ENCODE data around the gene DCTN3. TPM values are rescaled to one million over a fixed set of nuclear protein-coding genes. Genes with fewer than 3 reads are reported as not detected.

DCTN3 gene
- polyA plus RNA-seq, 3 donors, result 120 to 174 (median 143) TPM

DNA sequence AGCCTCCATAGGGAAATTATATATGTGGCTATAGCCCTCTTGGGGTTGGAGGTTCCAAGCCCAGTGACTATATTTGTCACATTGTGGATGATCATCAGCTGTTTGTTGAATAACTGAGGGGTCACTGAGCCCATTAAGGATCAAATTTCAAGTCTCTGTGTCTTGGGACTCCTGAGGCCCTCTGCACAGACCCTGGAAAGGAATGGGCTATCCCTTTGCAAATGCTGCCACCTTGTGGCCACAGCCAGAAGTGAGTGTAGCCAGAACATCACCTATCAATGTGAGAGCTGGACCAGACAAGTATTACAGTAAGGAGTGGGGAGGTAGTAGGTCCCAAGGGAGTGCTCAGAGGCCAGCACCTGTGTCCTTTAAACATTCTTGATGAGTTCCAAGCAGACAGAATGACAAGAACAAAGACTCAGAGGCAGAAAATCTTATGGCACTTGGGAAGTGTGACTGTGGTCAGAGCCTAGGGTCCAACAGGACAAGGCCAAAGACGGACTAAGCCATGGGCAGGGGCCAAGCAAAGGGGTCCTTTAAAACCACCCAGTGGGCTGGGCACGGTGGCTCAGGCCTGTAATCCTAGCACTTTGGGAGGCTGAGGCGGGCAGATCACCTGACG lies 16.6 kb downstream of the DCTN3 start:
- intact Hi-C loops (cut with micrococcal nuclease), result loop anchor here (5.0 kb wide), 2 partner anchors 34 to 166 kb away; partner anchors contain the start of gene SIGMAR1 (in 1 of the 2)
- H3K4me3 ChIP-seq (replicated peaks in 1 of 3; ENCODE audit: low read depth in 2 of 3, low read length in 3 of 3), result no peak overlapping the region
- no peak overlapping the region for H3K9ac ChIP-seq (ENCODE audit: insufficient read depth, low read length, poor library complexity, severe bottlenecking)
- peaks cover 0 to 2% of the 10 kb centered on the region in 2 donors for H3K27me3 ChIP-seq (ENCODE audit: control insufficient read depth in 2 of 2, insufficient read depth in 2 of 2, low read length in 2 of 2)
- WGBS (ENCODE audit: insufficient coverage), result 44% methylated on average over 2 of the region's 4 CpGs
- Mint-ChIP-seq H3K4me1 (no peaks in the 10 kb centered on the region), H3K9me3 (peaks cover 0 to 2% (median 0%) of the 10 kb centered on the region in 7 donors), H3K4me3 (no peak overlapping the region), H3K27ac (no peak overlapping the region), H3K36me3 (no peaks in the 10 kb centered on the region), H3K27me3 (ENCODE audit: low read depth in 3 of 3) (peaks cover 11 to 14% (median 14%) of the 10 kb centered on the region in 3 donors)
- no peak overlapping the region for H3K27ac ChIP-seq (ENCODE audit: low read depth in 1 of 2, low read length in 2 of 2)
- no peaks in the 10 kb centered on the region for H3K9me3 ChIP-seq (replicated peaks in 1 of 2; ENCODE audit: control insufficient read depth in 1 of 2, insufficient read depth in 1 of 2, low read length in 2 of 2)
- TF ChIP-seq, protein P1, sequence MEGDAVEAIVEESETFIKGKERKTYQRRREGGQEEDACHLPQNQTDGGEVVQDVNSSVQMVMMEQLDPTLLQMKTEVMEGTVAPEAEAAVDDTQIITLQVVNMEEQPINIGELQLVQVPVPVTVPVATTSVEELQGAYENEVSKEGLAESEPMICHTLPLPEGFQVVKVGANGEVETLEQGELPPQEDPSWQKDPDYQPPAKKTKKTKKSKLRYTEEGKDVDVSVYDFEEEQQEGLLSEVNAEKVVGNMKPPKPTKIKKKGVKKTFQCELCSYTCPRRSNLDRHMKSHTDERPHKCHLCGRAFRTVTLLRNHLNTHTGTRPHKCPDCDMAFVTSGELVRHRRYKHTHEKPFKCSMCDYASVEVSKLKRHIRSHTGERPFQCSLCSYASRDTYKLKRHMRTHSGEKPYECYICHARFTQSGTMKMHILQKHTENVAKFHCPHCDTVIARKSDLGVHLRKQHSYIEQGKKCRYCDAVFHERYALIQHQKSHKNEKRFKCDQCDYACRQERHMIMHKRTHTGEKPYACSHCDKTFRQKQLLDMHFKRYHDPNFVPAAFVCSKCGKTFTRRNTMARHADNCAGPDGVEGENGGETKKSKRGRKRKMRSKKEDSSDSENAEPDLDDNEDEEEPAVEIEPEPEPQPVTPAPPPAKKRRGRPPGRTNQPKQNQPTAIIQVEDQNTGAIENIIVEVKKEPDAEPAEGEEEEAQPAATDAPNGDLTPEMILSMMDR (IDR thresholded peaks at IDR 0.05), result peak; percentile 91
- H4K20me1 ChIP-seq (ENCODE audit: insufficient read depth, low read length), result no peaks in the 10 kb centered on the region
- H3K4me2 ChIP-seq (replicated peaks; ENCODE audit: extremely low read depth, low read length, poor library complexity, severe bottlenecking), result no peak overlapping the region
- no peaks in the 10 kb centered on the region for H3K79me2 ChIP-seq (ENCODE audit: insufficient read depth, low read length)
- DNase-seq, result peak; percentile 49 to 71 (median 68)
- no peak overlapping the region for H2AFZ ChIP-seq (ENCODE audit: insufficient read depth, low read depth, low read length, poor library complexity, severe bottlenecking)
- no peaks in the 10 kb centered on the region for H3K4me1 ChIP-seq (ENCODE audit: control insufficient read depth in 1 of 2, insufficient read depth in 2 of 2, low read length in 2 of 2)
- no peaks in the 10 kb centered on the region for H3K36me3 ChIP-seq (replicated peaks in 1 of 2; ENCODE audit: control insufficient read depth in 1 of 2, insufficient read depth in 2 of 2, low read length in 2 of 2)

DNA sequence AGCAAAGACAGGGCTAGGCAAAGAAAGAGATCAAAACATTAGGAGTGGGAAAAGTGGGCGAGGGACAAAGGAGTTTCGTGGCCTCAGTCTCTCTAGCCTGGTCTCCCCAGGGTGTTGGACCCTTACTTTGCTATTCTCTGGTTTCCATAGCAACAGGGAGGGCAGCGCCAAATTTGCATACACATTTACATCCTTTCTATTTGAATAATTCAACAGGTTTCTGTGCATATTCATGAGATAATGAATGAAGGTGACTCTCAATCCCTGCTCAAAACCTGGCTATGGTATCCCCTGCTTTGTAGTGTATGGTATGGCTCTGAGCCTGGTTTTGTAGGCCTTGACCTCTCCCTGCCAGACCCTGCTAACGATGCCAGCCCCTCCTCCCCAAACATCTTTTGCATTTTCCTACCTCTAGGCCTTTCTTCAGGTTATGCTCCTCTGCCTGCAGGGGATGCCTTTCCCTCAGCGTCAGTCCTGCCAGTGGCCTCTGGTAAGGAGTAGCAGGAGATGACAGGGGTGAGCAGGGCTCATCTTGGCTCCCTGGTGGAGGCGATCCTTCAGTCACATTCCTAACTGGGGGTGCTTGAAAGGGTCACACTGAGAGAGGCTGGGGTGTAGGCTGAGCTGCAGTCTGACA lies 18.2 kb downstream of the DCTN3 start:
- no peaks in the 10 kb centered on the region for H3K4me1 ChIP-seq (ENCODE audit: control insufficient read depth in 1 of 2, insufficient read depth in 2 of 2, low read length in 2 of 2)

More for the DNA sequence above, 18.2 kb downstream of the DCTN3 start:
- Histone ChIP-seq H3K9me3 (replicated peaks in 1 of 2; ENCODE audit: control insufficient read depth in 1 of 2, insufficient read depth in 1 of 2, low read length in 2 of 2) (no peaks in the 10 kb centered on the region), H4K20me1 (ENCODE audit: insufficient read depth, low read length) (no peaks in the 10 kb centered on the region), H3K27ac (ENCODE audit: low read depth in 1 of 2, low read length in 2 of 2) (no peak overlapping the region), H3K4me3 (replicated peaks in 1 of 3; ENCODE audit: low read depth in 2 of 3, low read length in 3 of 3) (no peak overlapping the region), H3K9ac (ENCODE audit: insufficient read depth, low read length, poor library complexity, severe bottlenecking) (no peak overlapping the region), H3K36me3 (replicated peaks in 1 of 2; ENCODE audit: control insufficient read depth in 1 of 2, insufficient read depth in 2 of 2, low read length in 2 of 2) (no peaks in the 10 kb centered on the region), H2AFZ (ENCODE audit: insufficient read depth, low read depth, low read length, poor library complexity, severe bottlenecking) (no peak overlapping the region), H3K4me2 (replicated peaks; ENCODE audit: extremely low read depth, low read length, poor library complexity, severe bottlenecking) (no peak overlapping the region), H3K79me2 (ENCODE audit: insufficient read depth, low read length) (no peaks in the 10 kb centered on the region), H3K27me3 (ENCODE audit: control insufficient read depth in 2 of 2, insufficient read depth in 2 of 2, low read length in 2 of 2) (peaks cover 2 to 3% of the 10 kb centered on the region in 2 donors)
- 92% methylated on average over 2 of the region's 6 CpGs for WGBS (ENCODE audit: insufficient coverage)
- no peaks in the 10 kb centered on the region for H3K4me1 Mint-ChIP-seq
- H3K27ac Mint-ChIP-seq, result no peak overlapping the region
- no peaks in the 10 kb centered on the region for H3K36me3 Mint-ChIP-seq
- no peak overlapping the region for H3K4me3 Mint-ChIP-seq
- peaks cover 10 to 18% (median 15%) of the 10 kb centered on the region in 3 donors for H3K27me3 Mint-ChIP-seq (ENCODE audit: low read depth in 3 of 3)
- TF ChIP-seq, protein P1 (IDR thresholded peaks at IDR 0.05), result no peak
- peaks cover 0 to 2% (median 0%) of the 10 kb centered on the region in 7 donors for H3K9me3 Mint-ChIP-seq
- no peak for DNase-seq
- intact Hi-C loops (cut with micrococcal nuclease), result loop anchor here (5.0 kb wide), 2 partner anchors 35 to 165 kb away; partner anchors contain the start of gene SIGMAR1 (in 1 of the 2)

All from CD14-positive monocyte (primary cell).